ENCODE results near the gene BOD1.
"Not testable (repeated sequence)": the region's sequence is repeated elsewhere in the genome, so short reads cannot be mapped to it uniquely, and the experiment has no call there.

BOD1 gene

GRCh38 chr5:173614591-173614990 is 1.9 kb downstream of the BOD1 start:
- DNase-seq = no peak

GRCh38 chr5:173613433-173614159 is 2.9 kb downstream of the BOD1 start:
- DNase-seq = no peak

DNA sequence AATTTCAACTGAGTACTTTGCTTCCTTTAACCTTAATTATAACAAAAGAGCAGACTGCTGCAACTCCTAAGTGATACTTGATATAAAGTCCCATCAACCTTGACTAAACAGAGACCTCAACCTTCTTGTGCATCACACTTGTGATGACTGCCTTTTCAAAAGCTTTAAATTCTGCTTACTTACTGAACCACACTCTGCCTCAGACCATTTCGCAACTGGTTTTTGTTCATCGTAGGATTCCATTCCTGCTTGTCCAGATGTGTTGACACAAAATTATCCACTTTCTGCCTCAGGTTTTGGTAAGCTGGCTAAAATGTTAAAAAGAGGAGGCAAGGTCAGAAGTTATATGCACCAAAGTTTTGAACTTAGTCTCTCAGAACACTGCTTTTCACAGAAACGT is 3.5 kb downstream of the BOD1 start:
- DNase-seq = no peak

GRCh38 chr5:173611706-173612105 is 4.7 kb downstream of the BOD1 start:
- DNase-seq = no peak

GRCh38 chr5:173604141-173604540 is 12.3 kb downstream of the BOD1 start:
- DNase-seq = no peak

DNA sequence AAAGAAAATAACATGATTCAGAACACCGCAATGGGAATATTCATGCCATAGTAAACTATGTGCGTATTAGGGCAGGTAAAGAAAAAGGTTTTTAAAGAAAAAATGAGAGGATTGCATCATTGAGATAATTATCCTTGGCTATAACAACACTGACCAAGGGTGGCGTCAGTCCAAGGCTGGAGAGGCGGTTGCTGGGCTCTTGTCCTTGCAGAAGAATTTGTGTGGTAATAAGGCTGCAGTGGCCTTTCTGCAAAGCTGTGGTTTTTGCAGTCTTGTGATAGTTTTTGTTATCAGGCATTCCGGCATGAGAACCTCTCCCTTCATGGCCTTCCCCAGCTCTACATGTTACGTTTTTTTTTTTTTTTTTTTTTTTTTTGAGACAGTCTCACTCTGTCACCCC is 14.0 kb downstream of the BOD1 start:
- DNase-seq = no peak

DNA sequence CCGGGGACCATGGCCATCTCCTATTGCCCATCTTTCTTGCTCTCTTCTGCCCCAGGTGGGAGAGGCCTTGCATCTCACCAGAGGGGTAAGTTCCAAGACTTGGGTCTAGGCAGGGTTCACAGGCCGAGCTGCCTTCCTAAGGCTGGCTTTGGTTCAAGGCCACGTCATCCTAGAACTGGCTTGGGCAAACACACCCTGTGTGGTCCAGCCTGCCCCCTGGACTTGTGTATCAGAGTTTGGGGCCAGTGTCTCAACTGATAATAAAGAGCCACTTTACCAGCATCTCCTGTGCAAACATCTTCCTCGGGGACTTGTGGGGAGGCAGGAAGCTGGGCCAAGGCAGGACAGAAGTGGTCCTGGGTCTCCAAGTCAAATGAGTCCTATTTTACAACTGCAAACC is 17.8 kb downstream of the BOD1 start:
- DNase-seq = no peak

- DNase-seq = no peak
Observed at GRCh38 chr5:173597304-173597703, 19.1 kb downstream of the BOD1 start.

GRCh38 chr5:173595841-173596240 is 20.6 kb downstream of the BOD1 start:
- DNase-seq = no peak

- DNase-seq = no peak
Observed at GRCh38 chr5:173594061-173594460, 22.4 kb downstream of the BOD1 start.

- DNase-seq = no peak
Observed at GRCh38 chr5:173592050-173592669, 24.3 kb downstream of the BOD1 start.

DNA sequence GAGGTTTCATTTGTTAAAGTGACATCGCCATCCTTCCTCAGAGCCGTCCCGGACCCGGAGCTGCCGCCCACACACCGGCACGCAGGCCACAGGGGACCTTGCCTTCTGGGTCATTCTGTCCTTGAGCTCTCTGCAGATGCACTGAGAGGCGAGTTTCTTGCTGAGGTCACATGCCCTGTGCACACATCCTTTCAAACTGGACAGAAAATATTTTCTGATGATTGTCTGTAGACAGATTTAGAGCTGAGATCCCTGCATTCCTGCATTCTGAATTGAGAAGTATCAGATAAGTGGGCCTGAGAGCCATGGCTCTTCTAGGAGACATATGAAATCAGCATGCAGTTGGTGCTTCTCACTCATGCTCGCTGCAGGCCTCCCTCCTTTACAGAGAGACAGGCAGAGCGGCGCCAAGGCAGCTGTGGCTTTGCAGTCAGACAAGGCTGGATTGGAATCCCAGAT is 25.4 kb downstream of the BOD1 start:
- no peak for DNase-seq

DNA sequence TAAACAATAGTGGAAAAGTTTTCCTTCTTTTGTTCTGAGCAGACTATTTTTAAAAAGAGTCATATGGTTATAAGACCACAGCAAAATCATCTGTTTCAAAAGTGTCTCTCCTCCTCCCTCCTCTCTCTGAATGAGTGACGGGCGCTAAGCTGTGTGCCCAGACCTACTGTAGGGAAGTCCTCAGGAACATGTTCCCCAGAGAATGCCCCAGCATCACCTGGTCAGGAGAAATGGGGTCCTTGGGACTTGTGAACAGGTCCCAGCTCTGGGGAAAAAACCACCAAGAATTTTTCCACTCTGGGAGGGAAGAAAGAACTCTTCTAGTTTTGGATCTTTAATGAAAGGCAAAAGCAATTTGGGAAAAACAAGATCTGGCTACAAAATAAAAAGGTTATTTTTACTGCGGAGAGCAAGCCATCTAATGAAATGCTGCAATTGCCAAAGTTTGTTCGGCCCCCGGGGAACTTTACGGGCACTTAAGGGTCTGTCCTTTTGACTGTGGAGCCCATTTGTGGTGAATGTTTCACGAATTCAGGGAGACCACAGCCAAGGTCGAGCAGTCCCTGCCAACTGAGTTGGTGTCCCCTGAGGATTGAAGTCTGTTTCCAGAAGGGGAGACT is 25.9 kb downstream of the BOD1 start:
- no peak for DNase-seq

DNA sequence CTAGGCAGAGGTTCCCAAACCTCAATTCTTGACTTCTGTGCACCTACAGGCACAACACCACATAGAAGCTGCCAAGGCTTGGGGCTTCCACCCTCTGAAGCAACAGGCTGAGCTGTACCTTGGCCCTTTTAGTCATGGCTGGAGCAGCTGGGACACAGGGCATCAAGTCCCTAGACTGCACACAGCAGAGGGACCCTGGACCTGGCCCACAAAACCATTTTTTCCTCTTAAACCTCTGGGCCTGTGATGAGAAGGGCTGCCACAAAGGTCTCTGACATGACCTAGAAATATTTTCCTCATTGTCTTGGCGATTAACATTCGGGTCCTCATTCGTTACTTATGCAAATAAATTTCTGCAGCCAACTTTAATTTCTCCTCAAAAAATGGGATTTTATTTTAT is 30.3 kb downstream of the BOD1 start:
- not testable (repeated sequence) for DNase-seq

DNA sequence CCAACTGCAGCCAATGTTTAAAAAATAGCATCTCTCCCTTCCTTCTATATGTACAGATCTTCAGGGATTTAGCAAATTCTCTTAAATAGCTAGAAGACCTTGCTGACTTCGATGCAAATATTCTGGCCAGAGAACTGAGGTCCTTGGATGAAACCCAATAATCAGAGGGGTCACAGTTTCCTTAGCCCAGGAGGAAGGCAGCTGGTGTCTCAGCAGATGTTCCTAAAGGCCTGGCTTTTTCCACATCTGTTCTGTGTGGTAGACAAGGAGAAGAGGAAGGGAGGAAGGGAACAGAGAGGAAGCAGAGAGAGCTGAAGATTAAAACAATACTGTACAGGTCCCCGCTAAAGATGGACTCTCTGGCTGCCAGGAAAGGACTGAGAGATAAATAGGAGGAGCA is 33.1 kb downstream of the BOD1 start:
- no peak for DNase-seq

DNA sequence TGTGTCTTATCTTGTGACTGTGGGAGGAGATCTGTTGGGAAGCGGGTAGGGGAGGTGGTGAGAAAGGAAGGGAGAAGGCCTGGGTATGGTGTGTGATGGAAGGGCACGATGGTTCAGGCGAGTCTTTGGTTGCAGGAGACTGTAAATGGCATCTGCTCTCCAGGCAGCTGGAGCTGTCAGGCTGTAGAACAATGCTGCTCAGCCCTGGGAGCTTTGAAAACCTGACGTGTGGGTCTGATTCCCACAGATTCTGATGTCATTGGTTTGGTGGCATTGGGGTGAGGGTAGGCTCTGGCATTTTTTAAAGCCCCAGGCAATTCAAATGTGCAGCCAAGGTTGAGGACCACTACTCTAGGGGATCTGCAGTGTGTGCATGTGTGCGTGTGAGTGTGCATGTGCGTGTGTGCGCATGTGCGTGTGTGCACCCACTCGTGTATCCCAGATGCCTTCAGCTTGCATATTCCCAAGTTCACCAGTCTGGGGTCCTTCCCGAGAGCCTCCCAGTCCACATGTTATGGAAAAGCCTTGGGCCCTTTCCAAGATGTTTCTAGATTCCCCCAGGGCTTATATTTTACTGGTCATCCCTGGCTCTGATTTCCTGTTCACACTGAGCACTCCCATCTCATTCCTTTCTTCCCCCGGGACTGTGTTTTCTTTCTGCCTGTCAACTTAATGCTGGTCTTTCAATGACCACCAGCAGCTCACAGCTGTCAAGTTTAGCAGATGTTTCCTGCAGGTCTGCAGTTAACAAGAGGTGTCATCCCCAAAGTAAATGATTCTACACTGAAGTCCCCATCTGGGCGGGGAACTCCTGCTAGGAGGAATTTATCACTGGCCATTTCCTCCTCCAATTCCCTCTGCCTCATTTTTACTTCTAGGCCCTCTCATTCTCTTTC is 34.0 kb downstream of the BOD1 start:
- DNase-seq = no peak

DNA sequence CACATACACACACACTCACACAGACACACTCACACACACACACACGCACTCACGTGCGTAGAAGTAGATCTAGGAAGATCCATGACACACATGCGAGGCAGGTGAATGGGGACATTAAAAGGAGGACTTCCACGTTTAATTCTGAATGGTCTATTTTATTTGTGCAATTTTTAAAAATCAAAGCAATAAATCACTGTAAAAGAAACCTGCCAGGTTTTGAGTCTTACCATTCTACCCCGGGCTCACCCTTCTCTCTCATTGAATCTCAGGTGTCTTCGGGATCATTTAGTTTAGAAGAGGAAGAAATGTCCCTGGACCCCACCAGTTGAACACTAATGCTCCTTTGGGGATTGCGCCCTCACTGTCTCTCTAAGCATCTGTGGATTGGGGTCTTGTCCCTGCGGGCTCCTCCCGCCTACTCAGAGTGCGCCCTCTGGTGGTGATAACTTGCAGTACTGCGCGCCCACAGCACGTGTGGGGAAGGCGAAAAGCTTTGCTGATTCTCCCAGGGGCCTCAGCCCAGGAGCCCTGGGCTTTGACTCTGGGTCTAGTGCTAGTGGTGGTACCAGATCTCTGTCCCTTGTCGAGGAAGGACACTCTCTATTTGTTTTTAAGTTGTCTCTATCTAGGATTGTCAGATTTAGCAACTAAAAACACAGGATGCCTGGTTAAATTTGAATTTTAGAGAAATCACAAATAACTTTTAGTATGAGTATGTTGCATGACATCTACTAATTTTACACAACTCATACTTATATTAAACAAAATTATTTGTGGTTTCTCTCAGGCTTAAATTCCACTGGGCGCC is 34.8 kb downstream of the BOD1 start:
- no peak for DNase-seq

GRCh38 chr5:173578947-173579615 is 37.4 kb downstream of the BOD1 start:
- DNase-seq = no peak

- DNase-seq = no peak
Observed at GRCh38 chr5:173577817-173578216, 38.6 kb downstream of the BOD1 start.

DNA sequence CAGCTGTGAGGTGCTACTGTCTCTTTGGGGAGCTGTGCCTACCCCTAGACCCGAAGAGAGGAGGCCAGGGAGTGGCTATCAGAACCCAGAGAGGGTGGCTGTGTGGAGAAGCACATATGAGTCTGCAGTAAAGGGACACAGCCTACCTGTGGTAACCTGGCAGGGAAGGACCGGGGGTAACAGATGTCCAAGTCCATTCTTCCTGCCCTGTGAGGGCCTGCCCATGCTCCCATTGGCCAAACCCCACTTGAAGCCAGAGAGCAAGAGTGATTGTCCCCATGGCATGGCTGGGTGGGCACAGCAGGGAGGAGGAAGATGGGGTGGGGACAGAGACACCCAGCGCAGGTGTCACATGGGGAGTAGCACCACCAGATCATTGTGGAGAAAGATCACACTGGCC is 39.3 kb downstream of the BOD1 start:
- no peak for DNase-seq

GRCh38 chr5:173575985-173576384 is 40.5 kb downstream of the BOD1 start:
- no peak for DNase-seq

- DNase-seq = no peak
Observed at GRCh38 chr5:173574983-173575382, 41.5 kb downstream of the BOD1 start.

All from activated CD4-positive, alpha-beta T cell treated with anti-CD3 and anti-CD28 coated beads for 1 hour (primary cell).